IMR-90 (cell line): ENCODE results near the gene LRRC7. TPM values are rescaled to one million over a fixed set of nuclear protein-coding genes. Genes with fewer than 3 reads are reported as not detected.

Experiments used
- ATAC-seq: fragments of 200-7000 bp; cut with Tn5 transposase; 2 replicates; pipeline ENCODE4 v1.9.1; 2020; ENCODE audit warnings: low read depth, mild to moderate bottlenecking, moderate library complexity
- BruUV-seq: library from RNA; stranded (reverse); fragments of 400-500 nt; replicated peaks from 2 replicates; lab custom pipeline; 2021; lab: Mats Ljungman, UMichigan
- CTCF ChIA-PET: fragments of 300-600 bp; formaldehyde crosslinking; extraction: SDS; loops from one replicate; lab custom pipeline; 2021; ENCODE audit warnings: antibody characterized with exemption; lab: Yijun Ruan, JAX
- POLR2A ChIA-PET: fragments of 300-600 bp; sonication (Branson Sonifier 250); formaldehyde crosslinking; loops from one replicate; lab custom pipeline; 2022; ENCODE audit warnings: antibody characterized with exemption; ENCODE audit not compliant: unreplicated experiment; lab: Charles Lee
- DNase-seq: peaks from one replicate; pipeline ENCODE4 v3.0.0; 2013
- H2AFZ ChIP-seq: replicated peaks from 2 replicates; pipeline ENCODE3; 2013; ENCODE audit warnings: low read length, mild to moderate bottlenecking; ENCODE audit not compliant: poor library complexity
- H2AK5ac ChIP-seq: 2 replicates; pipeline ENCODE4 v1.6.1; 2013; ENCODE audit warnings: low read depth, low read length, inconsistent platforms
- H2AK9ac ChIP-seq: replicated peaks from 2 replicates; pipeline ENCODE3; 2013; ENCODE audit warnings: mild to moderate bottlenecking, low read depth, low read length, moderate library complexity; ENCODE audit not compliant: poor library complexity
- H2BK120ac ChIP-seq: 2 replicates; pipeline ENCODE4 v1.6.1; 2013; ENCODE audit warnings: low read depth, low read length, inconsistent platforms
- H2BK15ac ChIP-seq: 3 replicates; pipeline ENCODE4 v1.6.1; 2013; ENCODE audit warnings: low read depth, low read length, inconsistent platforms
- H2BK20ac ChIP-seq: 2 replicates; pipeline ENCODE4 v1.6.1; 2013; ENCODE audit warnings: low read depth, mild to moderate bottlenecking, inconsistent platforms, low read length, moderate library complexity
- H2BK5ac ChIP-seq: 2 replicates; pipeline ENCODE4 v1.6.1; 2013; ENCODE audit warnings: mild to moderate bottlenecking, low read depth, low read length, inconsistent platforms; ENCODE audit not compliant: poor library complexity, severe bottlenecking
- H3K14ac ChIP-seq: replicated peaks from 2 replicates; pipeline ENCODE4 v1.6.1; 2013; ENCODE audit warnings: low read depth, low read length, inconsistent platforms
- H3K18ac ChIP-seq: 2 replicates; pipeline ENCODE4 v1.6.1; 2013; ENCODE audit warnings: low read depth, low read length, control low read depth
- H3K23ac ChIP-seq: 2 replicates; pipeline ENCODE4 v1.6.1; 2013; ENCODE audit warnings: low read depth, low read length, inconsistent platforms
- H3K27ac ChIP-seq: 2 replicates; pipeline ENCODE4 v1.5.1; 2013; ENCODE audit warnings: mild to moderate bottlenecking, control low read depth, low read length; ENCODE audit not compliant: insufficient read depth
- H3K27me3 ChIP-seq: 2 replicates; pipeline ENCODE4 v1.6.1; 2013; ENCODE audit warnings: low read length; ENCODE audit not compliant: control insufficient read depth, insufficient read depth
- H3K36me3 ChIP-seq: 2 replicates; pipeline ENCODE4 v1.6.1; 2013; ENCODE audit warnings: low read length, mixed read lengths; ENCODE audit not compliant: control insufficient read depth, insufficient read depth
- H3K4ac ChIP-seq: 2 replicates; pipeline ENCODE4 v1.6.1; 2013; ENCODE audit warnings: low read depth, low read length, inconsistent platforms
- H3K4me1 ChIP-seq: 2 replicates; pipeline ENCODE4 v1.6.1; 2013; ENCODE audit warnings: low read length, mixed read lengths; ENCODE audit not compliant: control insufficient read depth, insufficient read depth
- H3K4me2 ChIP-seq: 2 replicates; pipeline ENCODE4 v1.6.1; 2013; ENCODE audit warnings: low read depth, mild to moderate bottlenecking, control low read depth, low read length, moderate library complexity
- H3K4me3 ChIP-seq: 2 replicates; pipeline ENCODE4 v1.5.1; 2013; ENCODE audit warnings: low read depth, mild to moderate bottlenecking, control low read depth, low read length, moderate library complexity; ENCODE audit not compliant: insufficient read depth
- H3K56ac ChIP-seq: 2 replicates; pipeline ENCODE4 v1.6.1; 2013; ENCODE audit warnings: low read length, inconsistent platforms; ENCODE audit not compliant: insufficient read depth; ENCODE audit errors: extremely low read depth
- H3K79me1 ChIP-seq, 2 experiments: 2 replicates each; pipeline ENCODE4 v1.6.1; 2013; ENCODE audit warnings: low read length in 2 of 2, inconsistent platforms in 1 of 2, low read depth in 1 of 2
- H3K9ac ChIP-seq: 2 replicates; pipeline ENCODE4 v1.6.1; 2013; ENCODE audit warnings: low read depth, low read length, control low read depth
- H3K9me1 ChIP-seq: 2 replicates; pipeline ENCODE4 v1.6.1; 2013; ENCODE audit warnings: low read length, inconsistent platforms; ENCODE audit not compliant: insufficient read depth
- H3K9me3 ChIP-seq: 2 replicates; pipeline ENCODE4 v1.6.1; 2013; ENCODE audit warnings: low read length; ENCODE audit not compliant: control insufficient read depth, insufficient read depth
- H4K20me1 ChIP-seq: 2 replicates; pipeline ENCODE4 v1.6.1; 2013; ENCODE audit warnings: low read length, inconsistent platforms; ENCODE audit not compliant: insufficient read depth
- H4K5ac ChIP-seq: 2 replicates; pipeline ENCODE4 v1.6.1; 2013; ENCODE audit warnings: mild to moderate bottlenecking, low read depth, low read length, control low read depth
- H4K8ac ChIP-seq, 2 experiments: 2 replicates each; pipeline ENCODE4 v1.6.1; 2013; ENCODE audit warnings: low read depth in 2 of 2, low read length in 2 of 2, control low read depth in 1 of 2, inconsistent platforms in 1 of 2
- H4K91ac ChIP-seq: 2 replicates; pipeline ENCODE4 v1.6.1; 2013; ENCODE audit warnings: low read depth, low read length, inconsistent platforms; ENCODE audit not compliant: insufficient read depth
- CHD1 ChIP-seq: IDR thresholded peaks from 2 replicates; pipeline ENCODE4 v1.6.1; 2012; ENCODE audit warnings: low read depth, low read length, improper control_type of control experiment
- FOS ChIP-seq: fragments of 150-350 bp; IDR thresholded peaks from 2 replicates; pipeline ENCODE4 v1.6.1; 2016; ENCODE audit warnings: low read depth, low read length
- WGBS, 2 experiments: methylation state at CpG; one replicate each; pipeline versions ENCODE4 v1.1.5 to v1.1.7; 2013; ENCODE audit warnings: missing lambda C conversion rate in 2 of 2; ENCODE audit not compliant: insufficient read length in 1 of 2; ENCODE audit errors: extremely low coverage in 2 of 2; 5-methylcytosine and 5-hydroxymethylcytosine counted together
- dilution Hi-C: fragments of 300-500 bp; cut with HindIII; formaldehyde crosslinking; loops from one replicate; pipeline ENCODE4 v1.14.3; 2018; ENCODE audit warnings: low sequenced_read_pairs; ENCODE audit not compliant: unreplicated experiment
- in situ Hi-C: fragments of 300-500 bp; cut with MboI; formaldehyde crosslinking; loops from 3 replicates; pipeline ENCODE4 v1.14.3; 2019; ENCODE audit warnings: low sequenced_read_pairs, inconsistent platforms, mixed read lengths
- intact Hi-C: fragments of 100-400 bp; cut with micrococcal nuclease; formaldehyde crosslinking; loops from 2 replicates; pipeline ENCODE4 v1.10.0; 2022
- polyA plus RNA-seq, 3 experiments: library from polyadenylated mRNA; depleted of rRNA; stranded (reverse); fragments of >200 nt; gene quantifications; 2 replicates each; pipeline ENCODE4 v1.2.3, GENCODE V29; 2012; ENCODE audit warnings: low replicate concordance in 1 of 3
- total RNA-seq: library from RNA; depleted of rRNA; stranded (reverse); fragments of >200 nt; gene quantifications from 2 replicates; pipeline ENCODE4 v1.2.3, GENCODE V29; 2012

LRRC7 gene
- total and polyA plus RNA-seq, 2 of the 4 experiments (the other 2 are of a cell fraction): under 0.01 to 0.02 TPM

DNA sequence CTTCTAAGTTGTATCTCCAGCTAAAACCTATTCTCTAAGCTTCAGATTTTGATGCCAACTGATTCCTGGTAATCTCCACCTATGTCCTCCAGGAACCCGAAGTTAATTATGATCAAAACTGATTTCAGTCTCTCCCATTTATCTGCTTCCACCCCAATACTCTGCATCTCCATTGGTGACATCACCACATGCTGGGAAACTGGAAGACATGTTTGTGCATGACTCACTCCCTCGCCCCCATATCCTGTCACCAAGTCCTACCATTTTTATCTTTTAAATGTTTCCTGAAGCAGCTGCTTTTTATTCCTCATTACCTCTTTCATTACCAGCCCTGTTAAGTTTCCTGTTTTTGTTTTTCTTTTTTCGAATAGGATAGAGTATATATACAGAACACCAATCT, 409.2 kb downstream of the LRRC7 start:
- Histone ChIP-seq H2AK5ac (no peak overlapping the region), H3K4me2 (no peak overlapping the region)

More for the DNA sequence above, 409.2 kb downstream of the LRRC7 start:
- Histone ChIP-seq H4K8ac (no peak overlapping the region), H2BK15ac (no peak overlapping the region), H2BK5ac (no peak overlapping the region), H3K4ac (no peak overlapping the region), H3K18ac (no peak overlapping the region), H3K9me3 (no peaks in the 10 kb centered on the region), H2BK120ac (no peak overlapping the region), H3K23ac (no peak overlapping the region), H3K27ac (no peak overlapping the region), H3K4me1 (no peaks in the 10 kb centered on the region), H3K9ac (no peak overlapping the region), H3K14ac (no peak overlapping the region), H4K20me1 (no peaks in the 10 kb centered on the region), H3K79me1 (no peaks in the 10 kb centered on the region), H3K56ac (no peak overlapping the region), H4K5ac (no peak overlapping the region), H3K36me3 (no peaks in the 10 kb centered on the region), H4K91ac (no peak overlapping the region), H2BK20ac (no peak overlapping the region), H2AK9ac (no peak overlapping the region), H3K27me3 (no peaks in the 10 kb centered on the region), H3K9me1 (no peaks in the 10 kb centered on the region), H2AFZ (no peak overlapping the region), H3K4me3 (no peak overlapping the region)
- ChIA-PET CTCF (no interaction called here), POLR2A (no interaction called here)
- 80% methylated on average over 1 of the region's 3 CpGs; no CpG with 5 or more reads in 1 of the 2 experiments for WGBS, 2 experiments
- TF ChIP-seq FOS (peak; percentile 52), CHD1 (no peak)
- in situ Hi-C loops: no loop called here
- ATAC-seq (peak; percentile 46; the same call in 1 of the 2 replicates), DNase-seq (peak; percentile 69)
- intact Hi-C loops: no loop called here
- BruUV-seq: no TSS peak
- dilution Hi-C loops: no loop called here
